ENCODE data around the gene SH3RF1. TPM values are rescaled to one million over a fixed set of nuclear protein-coding genes. Genes with fewer than 3 reads are reported as not detected.

SH3RF1 gene
- total RNA-seq, 2 donors from 2014 or later = 17.1 to 17.4 TPM

DNA sequence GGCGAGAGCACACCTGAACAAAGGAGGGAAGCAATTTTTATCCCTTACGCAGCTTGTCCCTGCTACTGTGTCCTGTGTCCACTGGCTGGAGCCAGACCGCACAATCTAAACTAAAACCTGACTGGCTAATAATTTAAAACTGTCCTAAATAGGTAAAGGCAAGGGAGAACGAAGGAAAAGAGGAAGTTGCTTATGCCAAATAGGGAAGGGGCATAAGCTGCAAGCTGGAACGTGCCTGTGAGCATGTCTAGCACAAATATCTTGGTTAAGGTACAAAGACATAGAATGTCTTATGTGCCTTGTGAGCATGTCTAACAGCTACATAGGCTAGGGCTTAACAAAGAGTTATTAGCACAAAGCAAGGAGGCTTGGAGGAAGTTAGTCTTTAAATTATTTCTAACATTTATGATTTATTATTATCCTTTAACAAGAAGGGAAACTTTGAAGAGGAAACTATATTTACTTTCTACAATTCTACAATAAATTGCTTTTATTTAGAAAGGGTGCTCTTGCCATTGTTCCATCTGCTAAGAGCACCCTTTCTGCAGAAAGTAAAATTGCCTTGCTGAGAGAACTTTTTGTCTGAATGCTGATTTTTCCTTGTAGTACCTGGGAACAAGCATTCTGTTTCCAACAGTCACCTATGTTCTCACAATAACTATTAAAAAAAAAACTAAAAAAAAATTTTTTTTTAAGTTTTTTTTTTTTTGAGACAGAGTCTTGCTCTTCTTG is 180.1 kb downstream of the SH3RF1 start:
- H3K4me3 ChIP-seq = no peak overlapping the region
- TF ChIP-seq, protein P1, sequence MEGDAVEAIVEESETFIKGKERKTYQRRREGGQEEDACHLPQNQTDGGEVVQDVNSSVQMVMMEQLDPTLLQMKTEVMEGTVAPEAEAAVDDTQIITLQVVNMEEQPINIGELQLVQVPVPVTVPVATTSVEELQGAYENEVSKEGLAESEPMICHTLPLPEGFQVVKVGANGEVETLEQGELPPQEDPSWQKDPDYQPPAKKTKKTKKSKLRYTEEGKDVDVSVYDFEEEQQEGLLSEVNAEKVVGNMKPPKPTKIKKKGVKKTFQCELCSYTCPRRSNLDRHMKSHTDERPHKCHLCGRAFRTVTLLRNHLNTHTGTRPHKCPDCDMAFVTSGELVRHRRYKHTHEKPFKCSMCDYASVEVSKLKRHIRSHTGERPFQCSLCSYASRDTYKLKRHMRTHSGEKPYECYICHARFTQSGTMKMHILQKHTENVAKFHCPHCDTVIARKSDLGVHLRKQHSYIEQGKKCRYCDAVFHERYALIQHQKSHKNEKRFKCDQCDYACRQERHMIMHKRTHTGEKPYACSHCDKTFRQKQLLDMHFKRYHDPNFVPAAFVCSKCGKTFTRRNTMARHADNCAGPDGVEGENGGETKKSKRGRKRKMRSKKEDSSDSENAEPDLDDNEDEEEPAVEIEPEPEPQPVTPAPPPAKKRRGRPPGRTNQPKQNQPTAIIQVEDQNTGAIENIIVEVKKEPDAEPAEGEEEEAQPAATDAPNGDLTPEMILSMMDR (IDR thresholded peaks at IDR 0.05) = no peak
- TF ChIP-seq POLR2A (IDR thresholded peaks at IDR 0.05) = no peak
- no peak for ATAC-seq
- H3K27ac ChIP-seq = no peak overlapping the region
- intact Hi-C loops (cut with DNase I) = no loop called here
- no peaks in the 10 kb centered on the region for H3K9me3 ChIP-seq
- WGBS, 2 donors = 91 to 92% methylated on average over 5 of the region's 5 CpGs
- no peaks in the 10 kb centered on the region for H3K36me3 ChIP-seq (replicated peaks in 1 of 2; ENCODE audit: insufficient read depth in 1 of 2, low read depth in 2 of 2)
- H3K4me1 ChIP-seq = peaks cover 4% of the 10 kb centered on the region
- H3K27me3 ChIP-seq = no peaks in the 10 kb centered on the region
- DNase-seq = no peak

DNA sequence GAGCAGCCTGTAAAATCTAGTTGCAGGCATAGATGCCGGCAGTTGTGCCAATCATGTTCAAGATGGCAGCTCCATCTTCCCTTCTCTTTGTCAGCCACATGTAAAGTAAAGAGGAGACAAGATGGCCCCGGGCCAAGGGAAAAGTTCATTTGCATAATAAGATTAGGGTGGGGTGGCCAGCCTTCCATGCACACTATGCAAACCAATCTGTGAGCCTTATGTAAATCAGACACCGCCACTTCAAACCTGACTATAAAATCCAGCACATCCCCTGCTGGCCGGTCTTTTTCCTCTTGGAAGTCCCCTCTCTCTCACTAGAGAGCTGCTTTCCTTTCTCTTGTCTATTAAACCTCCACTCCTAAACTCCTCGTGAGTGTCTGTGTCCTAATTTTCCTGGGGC is 181.8 kb downstream of the SH3RF1 start:
- Histone ChIP-seq H3K9me3 (no peaks in the 10 kb centered on the region), H3K4me1 (peaks cover 4% of the 10 kb centered on the region), H3K27me3 (no peaks in the 10 kb centered on the region), H3K4me3 (no peak overlapping the region), H3K36me3 (replicated peaks in 1 of 2; ENCODE audit: insufficient read depth in 1 of 2, low read depth in 2 of 2) (no peaks in the 10 kb centered on the region), H3K27ac (no peak overlapping the region)
- WGBS, 2 donors = 92 to 98% methylated on average over 5 of the region's 5 CpGs
- TF ChIP-seq POLR2A (IDR thresholded peaks at IDR 0.05) = no peak
- TF ChIP-seq, protein P1 (IDR thresholded peaks at IDR 0.05) = no peak
- DNase-seq (no peak), ATAC-seq (no peak)
- intact Hi-C loops (cut with DNase I) = no loop called here

- no peaks in the 10 kb centered on the region for H3K9me3 ChIP-seq
- H3K4me1 ChIP-seq = peaks cover 13% of the 10 kb centered on the region
- ATAC-seq (no peak), DNase-seq (no peak)
- no peaks in the 10 kb centered on the region for H3K27me3 ChIP-seq
- H3K36me3 ChIP-seq (replicated peaks in 1 of 2; ENCODE audit: insufficient read depth in 1 of 2, low read depth in 2 of 2) = no peaks in the 10 kb centered on the region
- no peak overlapping the region for H3K27ac ChIP-seq
- H3K4me3 ChIP-seq = no peak overlapping the region
- intact Hi-C loops (cut with DNase I) = no loop called here
- TF ChIP-seq POLR2A (IDR thresholded peaks at IDR 0.05) = no peak
- TF ChIP-seq, protein P1 (IDR thresholded peaks at IDR 0.05) = no peak
- 81 to 88% methylated on average over 4 of the region's 4 CpGs for WGBS, 2 donors
Observed at GRCh38 chr4:169084954-169085353, 185.8 kb downstream of the SH3RF1 start.

GRCh38 chr4:169080981-169081380 is 189.8 kb downstream of the SH3RF1 start:
- H3K36me3 ChIP-seq (replicated peaks in 1 of 2; ENCODE audit: insufficient read depth in 1 of 2, low read depth in 2 of 2) = no peaks in the 10 kb centered on the region
- no peak for TF ChIP-seq POLR2A (IDR thresholded peaks at IDR 0.05)
- TF ChIP-seq, protein P1 (IDR thresholded peaks at IDR 0.05) = no peak
- intact Hi-C loops (cut with DNase I) = no loop called here
- peak overlapping the region in 1 of 4 donors; percentile 66 for H3K27ac ChIP-seq
- no peak overlapping the region for H3K4me3 ChIP-seq
- ATAC-seq (peak; percentile 28), DNase-seq (peak in 1 of 4 donors; percentile 36)
- H3K27me3 ChIP-seq = no peaks in the 10 kb centered on the region
- H3K9me3 ChIP-seq = no peaks in the 10 kb centered on the region
- peaks cover 16% of the 10 kb centered on the region for H3K4me1 ChIP-seq
- WGBS, 2 donors = 0 to 13% methylated on average over 2 of the region's 2 CpGs

Measured in body of pancreas (tissue), 4 donors.